Stimulated activated CD4-positive, alpha-beta T cell treated with anti-CD3 and anti-CD28 coated beads, Interleukin-4, amount 100 ng/mL, for 4 hours (primary cell): Measurements from ENCODE around the gene PDCL3.
A peak's percentile ranks its signal among the peaks of the same experiment; 100 is the strongest.

ENCODE experiments used
- DNase-seq, 2 experiments: peaks; one replicate each; pipeline ENCODE4 v3.0.0-alpha.2; 2020

The PDCL3 gene

GRCh38 chr2:100562613-100563406 lies at the start of gene PDCL3:
PDCL3 (plus strand) TSS chr2:100562993; CDS start chr2:100563068, 75 bp downstream.
- peak; percentile 92 for DNase-seq

DNA sequence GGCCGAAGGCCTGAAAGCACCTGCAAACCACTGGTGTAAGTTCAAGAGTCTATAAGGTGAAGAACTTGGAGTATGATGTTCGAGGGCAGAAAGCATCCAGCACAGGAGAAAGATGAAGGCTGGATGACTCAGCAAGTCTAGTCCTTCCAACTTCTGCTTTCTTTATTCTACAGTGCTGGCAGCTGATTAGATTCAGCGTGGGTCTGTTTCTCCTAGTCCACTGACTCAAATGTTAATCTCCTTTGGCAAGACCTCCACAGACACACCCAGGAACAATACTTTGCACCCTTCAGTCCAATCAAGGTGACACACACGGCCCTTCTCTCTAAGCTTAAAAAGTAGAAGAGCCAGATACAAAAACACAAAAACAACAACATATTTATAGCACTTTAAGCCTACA lies 49.1 kb upstream of the PDCL3 start:
- no peak for DNase-seq

GRCh38 chr2:100517556-100517955 lies 45.2 kb upstream of the PDCL3 start:
- DNase-seq: no peak

GRCh38 chr2:100518801-100519200 lies 44.0 kb upstream of the PDCL3 start:
- DNase-seq: no peak

GRCh38 chr2:100520224-100520623 lies 42.6 kb upstream of the PDCL3 start:
- DNase-seq: no peak

GRCh38 chr2:100522430-100522829 lies 40.4 kb upstream of the PDCL3 start:
- no peak for DNase-seq

- DNase-seq: no peak
These were observed 38.5 kb upstream of the PDCL3 start for GRCh38 chr2:100524331-100524730.

- DNase-seq: no peak
These were observed 35.9 kb upstream of the PDCL3 start for GRCh38 chr2:100526868-100527267.

DNA sequence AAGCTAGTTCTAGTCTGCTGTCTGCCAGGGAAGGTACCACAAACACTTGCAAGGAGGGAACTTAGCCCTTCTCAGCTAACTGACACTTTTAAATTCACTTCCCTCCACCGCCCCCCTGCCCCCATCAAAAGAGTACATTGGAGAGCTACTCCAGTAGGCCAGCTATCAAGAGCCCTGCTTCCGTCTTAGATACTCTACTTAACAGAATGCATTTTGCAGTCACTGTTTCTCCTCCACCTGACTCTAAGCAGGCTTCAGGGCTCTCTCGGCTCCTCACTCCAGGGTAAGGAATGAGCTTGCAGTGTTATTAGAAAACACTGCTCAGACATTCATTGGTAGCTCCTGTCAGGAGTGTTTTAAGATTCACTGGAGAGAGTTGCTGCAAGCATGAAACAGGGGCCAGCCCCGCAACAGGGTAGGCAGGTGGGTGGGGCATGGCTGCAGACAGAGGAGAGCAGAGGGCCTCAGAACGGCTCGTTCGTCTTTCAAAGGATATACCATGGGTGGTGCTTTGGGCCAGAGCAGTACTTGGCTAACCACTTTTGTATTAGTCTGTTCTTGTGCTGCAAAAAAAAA lies 35.3 kb upstream of the PDCL3 start:
- DNase-seq: no peak

DNA sequence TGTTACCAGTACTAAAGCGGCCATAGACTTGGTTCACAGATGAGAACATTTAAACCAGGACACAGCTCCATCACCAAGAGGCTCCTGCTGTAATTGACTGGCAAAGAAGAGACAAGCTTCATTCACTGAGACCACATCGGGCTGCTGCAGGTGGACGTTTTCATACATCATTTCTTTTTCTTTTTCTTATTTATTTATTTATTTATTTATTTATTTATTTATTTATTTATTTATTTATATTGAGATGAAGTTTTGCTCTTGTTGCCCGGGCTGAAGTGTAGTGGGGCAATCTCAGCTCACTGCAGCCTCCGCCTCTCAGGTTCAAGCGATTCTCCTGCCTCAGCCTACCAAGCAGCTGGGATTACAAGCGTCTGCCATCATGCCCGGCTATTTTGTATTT lies 33.6 kb upstream of the PDCL3 start:
- DNase-seq: no peak

DNA sequence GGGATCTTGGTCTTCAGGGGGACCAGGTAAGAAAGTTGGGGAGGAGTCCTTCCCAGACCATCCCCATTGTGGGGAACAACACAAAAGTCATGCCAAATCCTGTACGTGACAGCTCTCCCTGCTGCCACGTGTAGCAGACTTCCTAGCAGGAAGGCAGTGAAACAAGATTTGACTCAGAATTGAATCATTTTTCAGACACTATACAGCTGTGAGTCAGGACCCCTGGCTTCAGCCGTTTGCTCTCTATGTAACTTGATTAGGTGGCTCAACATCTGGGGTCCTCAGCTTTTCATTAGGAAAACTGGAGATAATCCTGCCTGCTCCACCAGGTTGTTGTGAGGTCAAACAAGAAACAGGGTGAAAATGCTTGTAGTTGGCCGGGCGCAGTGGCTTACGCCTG lies 32.9 kb upstream of the PDCL3 start:
- DNase-seq: no peak

DNA sequence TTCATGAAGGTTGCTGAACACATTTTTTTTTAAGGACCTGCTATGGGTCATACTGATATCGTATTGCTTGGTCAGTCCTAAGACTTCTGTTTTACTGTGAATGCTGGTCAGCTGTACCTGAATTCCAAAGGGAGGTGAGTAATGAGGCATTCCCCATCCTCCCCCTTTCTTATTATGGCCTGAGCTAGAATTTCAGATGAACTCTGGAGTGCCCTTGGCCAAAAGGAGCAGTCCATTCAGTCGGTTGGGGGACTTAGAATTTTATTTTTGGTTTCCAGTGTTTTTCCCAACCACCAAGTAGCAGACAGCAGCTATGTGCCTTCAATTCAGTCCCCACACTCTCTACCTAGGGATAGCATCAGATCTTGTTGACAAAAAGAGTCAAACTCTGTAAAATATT lies 26.9 kb upstream of the PDCL3 start:
- DNase-seq: no peak

DNA sequence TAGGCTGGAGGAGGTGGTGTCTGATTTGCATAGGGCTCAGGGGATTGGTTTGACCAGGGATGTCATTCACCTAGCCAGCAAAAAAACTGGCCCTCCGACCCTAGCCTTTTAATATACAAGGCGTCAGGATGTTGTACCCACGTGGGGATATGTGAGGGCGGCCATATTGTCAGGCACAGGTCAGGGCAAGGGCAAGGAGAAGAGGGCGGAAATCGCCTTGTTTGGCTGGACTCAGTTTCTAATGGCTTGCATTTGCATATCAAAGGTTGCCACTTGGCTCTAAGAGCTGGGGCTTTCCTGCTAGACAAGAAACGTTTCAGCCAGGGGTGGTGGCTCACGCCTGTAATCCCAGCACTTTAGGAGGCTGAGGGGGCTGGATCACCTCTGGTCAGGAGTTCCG lies 24.9 kb upstream of the PDCL3 start:
- no peak for DNase-seq

DNA sequence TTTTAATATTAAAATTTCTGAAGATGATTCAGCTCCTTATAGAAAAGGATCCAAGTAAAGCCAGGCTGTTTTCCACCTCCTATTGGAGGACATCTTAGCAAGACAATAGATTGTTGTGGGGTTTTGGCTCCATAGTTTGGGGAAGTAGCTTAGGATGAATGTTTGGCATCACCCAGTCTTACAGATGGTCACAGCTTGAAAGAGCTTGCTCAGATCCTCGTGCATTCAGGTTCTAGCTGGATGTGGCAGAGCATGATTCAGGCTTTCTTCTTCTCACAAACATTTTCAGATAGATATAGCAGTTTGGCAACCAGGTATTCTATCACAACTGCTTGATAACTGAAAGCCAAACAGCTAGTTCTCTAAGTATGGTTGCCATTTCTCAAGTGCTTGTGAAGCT lies 23.6 kb upstream of the PDCL3 start:
- DNase-seq: no peak

DNA sequence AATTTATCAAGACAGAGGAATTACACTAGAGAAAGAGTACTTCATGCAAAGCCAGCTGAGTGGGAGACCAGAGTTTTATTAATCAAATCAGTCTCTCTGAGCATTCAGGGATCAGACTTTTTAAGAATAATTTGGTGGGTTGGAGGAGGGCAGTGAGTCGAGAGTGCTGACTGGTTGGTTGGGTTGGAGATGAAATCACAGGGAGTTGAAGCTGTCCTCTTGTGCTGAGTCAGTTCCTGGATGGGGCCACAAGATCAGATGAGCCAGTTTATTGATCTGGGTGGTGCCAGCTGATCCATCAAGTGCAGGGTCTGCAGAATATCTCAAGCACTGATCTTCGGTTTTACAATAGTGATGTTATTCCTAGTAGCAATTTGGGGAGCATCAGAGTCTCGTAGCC lies 21.4 kb upstream of the PDCL3 start:
- DNase-seq: no peak

DNA sequence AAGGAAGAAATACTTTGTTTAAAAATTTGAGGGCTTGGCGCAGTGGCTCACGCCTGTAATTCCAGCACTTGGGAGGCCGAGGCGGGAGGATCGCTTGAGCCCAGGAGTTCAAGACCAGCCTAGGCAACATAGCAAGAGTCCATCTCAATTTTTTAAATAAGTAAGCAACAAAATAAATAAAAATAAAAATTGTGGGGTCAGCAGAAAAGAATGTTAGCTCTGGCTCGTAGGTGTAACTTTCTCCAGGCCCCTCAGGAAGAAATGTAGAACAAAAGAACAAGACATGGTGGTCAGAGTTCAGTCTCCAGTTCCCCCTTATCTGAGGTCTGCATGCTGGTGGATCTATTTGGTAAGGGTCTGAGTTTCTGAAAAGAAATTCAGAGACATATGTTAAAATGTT lies 20.4 kb upstream of the PDCL3 start:
- no peak for DNase-seq

GRCh38 chr2:100544911-100545596 lies 17.7 kb upstream of the PDCL3 start:
- no peak for DNase-seq

DNA sequence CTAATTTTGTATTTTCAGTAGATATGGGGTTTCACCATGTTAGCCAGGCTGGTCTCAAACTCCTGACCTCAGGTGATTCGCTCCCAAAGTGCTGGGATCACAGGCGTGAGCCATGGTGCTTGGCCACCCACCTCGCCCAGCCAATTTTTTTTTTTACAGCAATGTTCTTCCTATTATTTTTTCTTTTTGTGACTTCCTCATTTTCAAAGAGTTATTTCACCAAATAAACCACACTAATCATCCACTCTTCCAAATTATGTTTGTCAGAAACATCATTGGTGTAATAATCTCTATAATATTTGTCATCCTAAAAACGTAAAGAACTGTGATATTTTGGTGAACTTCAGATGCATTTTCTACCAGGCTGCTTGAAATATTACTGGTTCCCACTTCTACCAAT lies 16.3 kb upstream of the PDCL3 start:
- DNase-seq: no peak

- no peak for DNase-seq
These were observed 14.0 kb upstream of the PDCL3 start for GRCh38 chr2:100548771-100549170.

DNA sequence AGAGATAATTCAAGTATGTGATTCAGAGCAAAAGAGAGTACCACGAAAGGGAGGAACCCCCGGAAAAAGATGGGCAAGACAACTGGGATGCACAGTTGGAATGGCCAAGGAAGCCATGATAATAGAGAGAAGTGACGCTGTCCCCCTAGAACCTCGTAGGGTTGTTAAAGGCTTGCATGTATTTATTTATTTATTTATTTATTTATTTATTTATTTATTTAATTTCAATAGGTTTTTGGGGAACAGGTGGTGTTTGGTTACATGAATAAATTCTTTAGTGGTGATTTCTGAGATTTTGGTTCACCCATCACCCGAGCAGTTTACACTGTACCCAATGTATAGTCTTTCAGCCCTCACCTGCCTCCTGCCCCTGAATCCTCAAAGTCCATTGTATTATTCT lies 11.5 kb upstream of the PDCL3 start:
- DNase-seq: no peak

GRCh38 chr2:100554798-100555407 lies 7.9 kb upstream of the PDCL3 start:
- DNase-seq: peak; percentile 25 to 34

GRCh38 chr2:100556746-100557145 lies 6.0 kb upstream of the PDCL3 start:
- no peak for DNase-seq

GRCh38 chr2:100560216-100560830 lies 2.5 kb upstream of the PDCL3 start:
- no peak for DNase-seq
